Measurements from ENCODE around the gene PTGER1.

The PTGER1 gene

DNA sequence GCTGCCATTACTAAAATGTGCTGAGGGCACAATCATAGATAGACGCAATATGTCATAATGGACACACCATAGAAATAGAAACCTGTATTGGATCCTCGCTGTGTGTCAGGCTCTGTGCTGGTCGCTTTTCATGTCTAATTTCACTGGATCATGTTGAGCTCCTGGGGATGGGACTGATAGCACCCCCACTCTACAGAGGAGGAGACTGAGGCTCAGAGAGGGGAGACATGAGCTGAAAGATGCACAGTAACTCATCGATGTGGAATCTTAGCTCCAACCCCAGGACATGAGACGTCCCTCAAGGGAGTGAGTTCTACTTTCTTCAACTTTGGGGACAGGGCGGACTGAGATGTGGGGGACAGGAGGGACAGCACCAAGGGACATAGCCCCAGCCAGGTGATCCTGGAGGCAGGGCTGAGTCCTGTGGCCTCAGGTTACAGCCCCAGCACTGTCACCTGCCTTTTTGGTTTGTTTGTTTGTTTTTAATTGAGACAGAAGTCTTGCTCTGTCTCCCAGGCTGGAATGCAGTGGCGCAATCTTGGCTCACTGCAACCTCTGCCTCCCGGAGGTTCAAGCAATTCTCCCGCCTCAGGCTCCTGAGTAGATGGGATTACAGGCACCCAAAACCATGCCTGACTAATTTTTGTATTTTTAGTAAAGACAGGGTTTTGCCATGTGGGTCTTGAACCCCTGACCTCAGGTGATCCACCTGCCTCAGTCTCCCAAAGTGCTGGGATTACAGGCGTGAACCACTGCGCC is 27.4 kb upstream of the PTGER1 start:
- no peak for DNase-seq

- DNase-seq: no peak
These were observed 22.2 kb upstream of the PTGER1 start for GRCh38 chr19:14497228-14497921.

- DNase-seq: no peak
These were observed 21.7 kb upstream of the PTGER1 start for GRCh38 chr19:14496834-14497227.

- peak; percentile 99 for DNase-seq
These were observed 21.1 kb upstream of the PTGER1 start, which contains the start of gene GIPC1 for GRCh38 chr19:14496029-14496833. Gene GIPC1, minus strand, starts transcription at chr19:14496127. Its CDS starts 13,151 bp downstream, at chr19:14482976.

DNA sequence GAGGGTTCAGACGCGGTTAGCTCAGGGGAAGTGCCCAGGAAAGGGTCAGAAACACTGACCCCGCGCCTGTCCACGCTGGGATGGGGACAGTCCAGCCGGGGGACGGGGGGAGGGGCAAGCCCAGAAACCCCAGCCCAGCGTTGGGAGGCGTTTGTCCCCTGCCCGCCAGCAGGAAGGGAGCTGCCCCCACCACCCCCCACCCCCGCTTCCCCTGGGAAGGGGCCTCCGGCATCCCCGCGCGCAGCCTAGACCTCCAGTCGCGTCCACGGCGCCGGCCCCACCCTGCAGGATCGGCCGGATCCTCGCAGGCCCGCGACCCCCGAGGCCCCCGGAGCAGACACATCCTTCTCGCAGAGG is 20.5 kb upstream of the PTGER1 start:
- DNase-seq: no peak

DNA sequence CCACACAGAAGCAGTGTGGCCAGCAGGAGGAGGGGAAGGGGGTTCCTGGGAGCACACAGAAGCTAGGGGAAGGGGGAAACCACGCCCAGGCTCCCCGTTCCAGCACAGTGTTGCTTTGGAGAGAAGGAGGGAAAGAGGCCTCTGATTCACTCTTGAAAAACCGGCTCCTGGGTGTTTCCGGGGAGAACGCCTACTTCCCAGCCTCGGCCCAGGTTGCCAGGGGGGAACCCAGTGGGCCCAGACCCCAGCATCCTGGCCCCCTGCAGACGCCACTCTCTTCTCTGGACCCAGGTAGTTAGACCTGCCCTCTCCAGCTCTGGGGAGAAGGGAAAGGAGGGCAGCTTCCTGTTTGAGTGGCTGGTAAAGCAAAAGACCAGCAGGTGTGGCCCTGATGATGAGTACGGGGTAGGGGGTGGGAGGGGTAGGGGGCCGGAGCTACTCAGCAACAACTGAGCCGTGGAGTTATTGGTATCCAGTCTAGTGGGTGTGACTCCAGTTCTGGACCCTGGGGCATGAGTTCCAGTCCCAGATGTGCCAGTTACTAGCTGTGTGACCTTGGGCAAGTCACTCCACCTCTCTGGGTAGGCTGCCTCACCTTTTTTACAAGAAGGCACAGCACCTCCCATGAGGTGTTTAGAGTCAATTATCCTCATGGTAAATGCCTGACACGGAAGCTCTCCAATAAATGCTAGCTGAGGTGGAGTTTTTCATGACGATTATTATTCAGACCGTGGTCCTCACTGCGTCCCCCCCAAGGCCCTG is 19.9 kb upstream of the PTGER1 start:
- no peak for DNase-seq

DNA sequence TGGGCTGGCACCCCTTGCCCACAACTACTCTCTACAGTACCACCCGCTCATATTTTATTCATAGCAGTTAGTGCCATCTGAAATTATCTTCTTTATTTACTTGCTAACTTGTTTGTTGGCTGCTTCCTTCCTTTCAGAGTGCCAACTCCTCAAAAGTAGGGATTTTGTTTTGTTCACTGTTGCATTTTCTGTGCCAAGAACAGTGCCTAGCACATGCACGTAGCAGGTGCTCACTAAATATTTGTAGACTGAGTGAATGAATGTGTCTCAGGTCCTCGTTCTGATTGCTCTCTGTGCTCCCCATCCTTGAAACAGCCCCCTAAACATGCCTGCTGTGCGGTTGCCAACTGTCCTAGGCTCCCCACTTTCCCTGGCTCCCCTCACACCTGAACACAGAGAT is 19.3 kb upstream of the PTGER1 start:
- no peak for DNase-seq

GRCh38 chr19:14492756-14493337 is 17.7 kb upstream of the PTGER1 start:
- DNase-seq: no peak

DNA sequence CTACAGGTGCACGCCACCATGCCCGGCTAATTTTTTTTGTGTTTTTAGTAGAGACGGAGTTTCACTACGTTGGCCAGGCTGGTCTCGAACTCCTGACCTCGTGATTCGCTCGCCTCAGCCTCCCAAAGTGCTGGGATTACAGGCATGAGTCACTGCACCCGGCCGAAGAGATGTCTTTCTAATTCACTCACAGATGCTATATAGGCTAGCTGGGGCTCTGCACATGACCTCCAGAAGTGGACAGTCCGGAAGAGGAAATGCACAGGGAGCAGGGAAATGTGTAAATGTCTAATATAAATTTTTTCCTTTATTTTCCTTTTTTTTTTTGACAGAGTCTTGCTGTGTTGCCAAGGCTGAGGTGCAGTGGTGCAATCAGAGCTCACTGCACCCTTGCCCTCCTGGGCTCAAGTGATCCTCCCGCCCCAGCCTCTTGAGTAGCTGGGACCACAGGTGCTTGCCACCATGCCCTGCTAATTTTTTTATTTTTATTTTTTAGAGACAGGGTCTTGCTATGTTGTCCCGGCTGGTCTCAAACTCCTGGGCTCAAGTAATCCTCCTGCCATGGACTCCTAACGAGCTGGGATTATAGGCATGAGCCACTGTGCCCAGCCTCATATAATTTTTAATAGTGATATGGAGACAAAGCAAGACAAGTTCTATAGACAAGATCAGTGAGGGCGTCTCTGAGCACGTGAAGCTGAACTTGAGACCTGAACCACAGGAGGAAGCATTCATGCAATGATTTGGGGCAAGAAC is 12.4 kb upstream of the PTGER1 start:
- no peak for DNase-seq

DNA sequence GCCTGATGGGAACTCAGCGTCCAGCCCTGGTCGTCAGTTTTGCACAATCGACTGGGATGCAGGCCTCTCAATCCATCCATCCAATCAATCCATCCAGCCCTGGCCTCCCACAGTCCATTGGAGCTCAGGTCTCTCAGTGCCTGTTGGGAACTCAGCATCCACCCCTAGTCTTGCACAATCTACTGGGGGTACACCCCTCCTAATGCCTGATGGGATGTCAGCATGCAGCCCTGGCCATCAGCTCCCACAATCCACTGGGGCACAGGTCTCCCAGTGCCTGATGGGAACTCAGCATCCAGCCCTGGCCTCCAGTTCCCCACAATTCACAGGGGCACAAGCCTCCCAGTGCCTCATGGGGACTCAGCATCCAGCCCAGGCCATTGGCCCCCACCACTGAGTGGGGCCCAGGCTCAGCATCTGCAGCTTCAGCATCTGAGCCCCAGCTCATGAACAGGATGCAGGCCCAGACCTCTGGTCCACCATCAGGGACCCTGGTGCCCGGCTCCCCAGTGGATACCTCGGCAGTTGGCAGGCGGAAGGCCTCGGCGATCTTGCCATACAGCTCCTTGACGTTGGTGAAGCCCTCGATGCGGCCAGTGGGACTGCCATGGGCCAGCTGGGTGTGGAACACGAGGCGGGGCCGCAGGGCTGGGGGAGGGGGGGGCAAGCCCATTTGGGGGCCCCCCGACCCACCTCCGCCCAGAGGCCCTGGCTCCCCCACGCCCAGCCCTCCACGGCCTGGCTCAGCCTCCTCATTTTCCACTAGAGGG is 7.2 kb upstream of the PTGER1 start:
- no peak for DNase-seq

- no peak for DNase-seq
These were observed 5.5 kb upstream of the PTGER1 start for GRCh38 chr19:14480700-14481079.

DNA sequence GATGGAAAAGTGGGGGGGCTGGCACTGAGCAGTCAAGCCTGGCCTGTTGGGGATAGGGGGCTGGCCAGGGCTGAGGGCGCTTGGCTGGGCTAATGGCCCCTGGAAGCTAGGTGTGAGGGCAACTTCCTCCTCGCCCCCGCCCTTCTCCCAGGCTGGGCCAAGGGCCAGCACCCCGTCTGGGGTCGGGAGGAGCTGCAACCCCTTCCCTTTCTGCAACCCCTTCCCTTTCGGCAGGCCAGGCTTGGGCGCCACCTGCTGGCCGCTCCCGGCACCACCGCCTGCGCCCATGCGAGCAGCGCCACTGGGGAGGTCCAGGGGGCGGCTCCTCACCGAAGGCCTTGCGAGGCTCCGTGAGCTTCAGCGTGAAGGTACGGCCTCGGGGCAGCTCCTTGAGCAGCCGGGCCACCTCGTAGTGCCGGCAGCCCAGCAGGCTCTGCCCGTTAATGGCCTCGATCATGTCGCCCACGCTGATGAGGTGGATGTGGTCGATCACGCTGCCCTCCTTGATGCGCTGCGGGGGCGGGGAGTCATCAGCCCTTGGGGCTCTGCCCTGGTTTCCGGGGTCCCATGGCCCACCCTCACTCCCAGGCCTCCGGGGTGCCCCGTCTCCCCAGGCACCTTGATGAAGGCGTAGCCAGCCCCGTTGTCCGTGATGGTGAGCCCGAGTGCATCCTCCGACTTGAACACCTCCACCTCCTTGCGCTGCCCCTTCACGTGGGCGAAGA is 5.0 kb upstream of the PTGER1 start:
- DNase-seq: no peak

DNA sequence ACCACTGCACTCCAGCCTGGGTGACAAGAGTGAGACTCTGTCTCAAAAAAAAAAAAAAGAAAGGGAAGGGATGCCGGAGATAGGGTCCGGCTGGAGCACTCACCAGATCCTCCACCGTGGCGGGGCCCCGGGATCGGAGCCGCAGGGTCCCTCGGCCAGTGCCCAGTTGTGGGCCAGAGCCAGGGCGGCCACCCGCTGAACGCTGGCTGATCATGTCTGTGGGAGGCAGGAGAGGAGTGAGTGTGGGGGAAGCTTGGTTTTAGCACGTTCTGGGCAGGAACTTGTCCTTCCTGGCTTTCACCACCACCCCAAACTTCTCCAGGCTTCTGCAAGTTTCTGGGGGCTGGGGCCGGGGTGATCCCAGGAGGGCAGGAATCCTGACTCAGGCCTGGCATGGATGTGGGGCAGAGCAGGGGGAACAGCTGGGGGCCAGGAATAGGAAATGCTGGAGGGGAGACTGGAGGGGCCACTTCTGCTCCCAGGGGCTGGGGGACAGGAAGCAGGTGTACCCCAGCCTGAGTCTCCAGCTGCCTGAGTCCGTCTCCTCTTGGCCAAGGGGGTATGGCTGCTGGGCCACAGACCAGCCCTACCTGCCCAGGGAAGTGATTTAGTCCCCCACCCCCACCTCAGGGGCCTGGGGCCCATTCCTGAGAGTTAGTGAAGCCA is 4.3 kb upstream of the PTGER1 start:
- DNase-seq: no peak

DNA sequence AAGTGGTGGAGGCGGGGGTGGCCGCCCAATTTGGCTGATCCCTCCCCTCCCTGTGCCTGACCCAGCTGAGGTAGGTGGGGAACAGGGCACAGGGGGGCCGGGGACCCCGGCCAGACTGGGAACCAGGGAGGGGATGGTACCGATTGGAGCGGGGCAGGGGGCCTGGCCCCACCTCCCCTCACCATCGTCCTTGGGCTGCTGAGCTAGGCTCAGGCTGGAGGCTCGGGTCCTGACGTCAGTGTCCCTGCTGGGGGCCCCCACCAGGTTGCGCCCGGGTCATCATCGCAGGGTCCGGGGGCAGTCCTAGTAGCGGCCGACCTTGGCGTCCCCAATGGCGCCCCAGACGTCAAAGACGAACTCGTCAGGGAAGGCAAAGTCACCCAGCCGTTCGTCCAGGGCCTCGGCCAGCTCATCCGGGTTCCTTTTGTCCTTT is 3.0 kb upstream of the PTGER1 start:
- no peak for DNase-seq

DNA sequence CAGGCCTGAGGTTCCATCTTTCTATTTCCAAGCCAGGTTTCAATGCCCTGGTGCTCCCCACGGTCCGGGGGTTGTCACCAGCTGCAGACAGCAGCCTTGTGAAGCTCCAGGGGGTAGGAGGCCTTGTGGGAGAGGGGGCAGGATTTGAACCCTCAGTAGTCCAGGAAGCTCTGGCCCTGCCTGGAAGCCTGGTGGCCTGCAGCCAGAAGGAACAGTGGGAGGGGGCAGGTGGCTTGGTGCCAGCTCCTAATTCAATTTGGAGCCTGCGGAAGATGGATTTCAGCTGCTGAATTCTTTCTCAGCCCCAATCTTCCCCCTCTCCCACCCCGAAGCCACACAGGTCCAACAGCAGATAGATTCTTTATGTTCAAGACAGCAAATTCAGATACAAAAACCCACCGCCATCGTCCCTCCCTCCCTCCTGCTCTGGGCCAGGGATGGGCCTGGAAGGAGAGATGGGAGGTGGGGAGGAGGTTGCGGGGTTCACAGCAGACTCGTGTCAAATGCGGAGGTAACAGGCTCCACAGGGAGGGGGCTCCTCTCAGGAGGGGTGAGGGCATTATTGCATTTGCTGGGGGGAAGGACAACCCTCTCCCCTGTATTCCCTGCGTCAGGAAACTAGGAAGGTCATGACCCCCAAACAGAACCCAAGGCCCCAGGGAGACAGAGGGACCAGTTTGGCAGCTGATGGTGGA is 2.4 kb upstream of the PTGER1 start:
- DNase-seq: no peak

GRCh38 chr19:14476673-14477401 is 1.7 kb upstream of the PTGER1 start:
- no peak for DNase-seq

GRCh38 chr19:14476327-14476672 is 1.1 kb upstream of the PTGER1 start:
- DNase-seq: no peak

DNA sequence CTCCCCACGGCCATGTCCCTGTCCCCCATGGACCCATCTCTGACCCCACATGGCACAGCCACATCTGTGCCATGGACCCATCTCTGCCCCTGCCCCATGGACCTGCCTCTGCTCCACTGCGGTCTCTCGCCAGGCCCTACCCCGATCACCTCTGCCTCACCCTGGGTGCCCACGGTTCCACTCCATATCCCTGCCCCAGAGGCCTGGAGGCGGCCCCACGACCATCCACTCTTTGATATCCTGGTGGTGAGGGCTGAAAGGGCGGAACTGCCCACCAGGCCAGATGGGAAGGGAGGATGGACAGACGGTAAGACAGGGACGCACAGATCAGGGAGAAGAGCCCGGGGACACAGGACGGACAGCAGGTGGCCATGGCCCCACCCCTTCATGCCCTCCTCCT is 327 bp downstream of the PTGER1 start:
- DNase-seq: no peak

All from NCI-H446 treated with DMSO at 0.1 percent for 48 hours (cell line).